GM18870 (cell line): ENCODE data around the gene RNF152.

Experiments used
- ATAC-seq: cut with Tn5 transposase; IDR thresholded peaks from one replicate; pipeline ENCODE4 v1.9.1; 2021; ENCODE audit warnings: moderate library complexity; ENCODE audit not compliant: unreplicated experiment

Gene RNF152

DNA sequence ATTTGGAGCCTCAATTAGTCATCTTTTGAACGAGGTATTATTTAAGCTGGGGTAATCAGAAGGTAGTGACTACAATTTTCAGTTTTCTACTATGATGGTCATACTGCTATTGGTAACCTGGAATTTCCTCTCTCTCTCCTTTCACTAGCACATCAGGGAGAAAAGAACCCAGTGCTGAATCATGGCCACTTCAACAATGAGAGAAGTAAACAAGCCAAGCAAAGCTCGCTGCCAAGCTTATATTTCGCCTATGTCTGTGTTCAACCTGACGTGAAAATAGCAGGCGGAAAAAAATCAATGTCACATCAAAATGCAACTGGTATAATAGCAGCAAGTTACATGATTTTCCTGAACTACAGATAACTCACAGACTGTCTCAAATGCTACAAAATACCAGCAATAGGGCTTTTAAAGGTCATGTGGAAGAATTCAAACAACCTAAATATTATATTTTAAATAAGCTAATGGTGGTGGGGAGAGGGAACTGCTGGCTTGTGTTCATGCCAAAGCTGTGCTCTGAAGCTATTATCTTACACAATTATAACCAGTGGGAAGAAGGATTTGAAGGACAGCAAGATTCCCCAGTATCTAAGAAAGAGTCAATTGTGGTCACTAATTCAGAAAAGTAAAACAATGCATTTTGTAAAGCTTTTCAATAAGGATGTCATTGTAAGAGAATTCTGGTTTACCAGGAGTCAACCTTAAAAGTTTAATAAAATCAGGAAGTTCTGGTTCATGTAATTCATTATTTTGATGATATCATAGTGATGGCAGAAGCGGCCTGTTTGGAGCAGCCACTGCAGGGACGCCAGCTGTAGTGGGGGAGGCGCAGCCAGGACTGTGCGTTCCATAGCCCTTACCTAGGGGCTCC, 38.0 kb downstream of the RNF152 start:
- no peak for ATAC-seq

DNA sequence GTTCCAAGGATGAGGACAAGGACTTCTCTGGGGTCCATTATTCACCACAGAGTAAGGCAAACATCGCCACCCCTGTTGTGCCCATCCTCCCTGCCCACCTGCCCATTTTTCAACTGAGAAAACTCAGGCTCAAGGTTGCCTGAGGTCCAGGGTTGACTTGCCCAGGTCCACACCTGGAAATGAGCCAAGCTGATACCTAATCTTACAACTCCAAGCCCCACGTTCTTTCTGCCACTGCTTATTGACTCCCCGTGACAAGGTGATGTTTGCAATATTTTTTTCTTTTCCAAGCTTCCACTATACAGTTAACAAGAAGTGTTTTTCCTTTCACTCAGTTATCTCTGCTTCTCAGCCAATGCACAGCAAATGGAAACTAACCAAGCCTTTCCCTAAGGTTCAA, 39.0 kb downstream of the RNF152 start:
- ATAC-seq = no peak

GRCh38 chr18:61852496-61852895, 40.3 kb downstream of the RNF152 start:
- ATAC-seq = no peak

- no peak for ATAC-seq
These were observed 40.8 kb downstream of the RNF152 start for GRCh38 chr18:61851940-61852451.

GRCh38 chr18:61851279-61851678, 41.5 kb downstream of the RNF152 start:
- no peak for ATAC-seq

DNA sequence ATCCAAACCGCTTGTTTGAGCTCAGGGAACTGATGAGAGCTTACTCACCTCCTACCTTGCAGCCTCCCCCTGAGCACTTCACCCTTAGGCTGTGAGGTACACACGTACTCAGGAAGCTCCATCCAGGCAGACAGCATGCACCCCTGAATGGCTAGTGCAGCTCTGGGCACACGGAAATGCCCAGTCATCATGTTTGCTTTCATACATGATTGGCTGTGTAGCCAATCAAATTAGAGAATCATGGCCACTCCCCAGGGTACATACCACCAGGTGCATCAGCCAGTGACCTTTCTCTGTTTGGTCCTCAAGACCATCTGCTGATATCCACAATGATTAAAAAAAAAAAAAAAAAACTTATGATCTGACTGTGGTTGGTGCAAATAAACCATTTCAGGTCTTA, 42.1 kb downstream of the RNF152 start:
- no peak for ATAC-seq

DNA sequence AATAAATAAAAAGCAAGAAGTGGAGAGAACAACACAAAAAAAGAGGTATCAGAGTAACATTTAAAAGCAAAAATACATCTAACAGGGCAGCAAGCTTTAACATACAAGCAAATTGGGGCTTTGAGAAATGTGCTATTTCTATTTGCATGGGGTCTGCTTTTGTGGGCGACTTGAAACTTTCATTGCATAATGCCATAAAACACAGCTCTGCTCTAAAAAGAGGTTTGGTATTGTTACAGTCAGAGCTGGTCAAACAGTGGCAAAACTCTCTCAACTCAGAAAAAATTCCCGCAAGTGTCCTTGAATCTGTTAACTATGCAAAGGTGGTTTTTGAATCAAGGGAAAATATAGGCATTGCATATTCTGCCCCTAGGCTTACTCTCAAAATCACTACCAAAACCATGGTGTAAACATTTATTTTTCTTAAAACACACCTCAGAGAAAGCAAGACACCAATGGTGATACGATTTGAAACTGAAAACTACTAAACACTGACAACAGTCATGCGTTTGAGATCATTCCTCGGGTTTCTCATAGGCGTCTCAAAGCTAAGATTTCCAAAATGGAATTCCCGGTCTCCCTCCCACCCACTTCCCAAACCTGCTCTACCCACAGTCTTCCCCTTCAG, 45.5 kb downstream of the RNF152 start:
- peak; percentile 70 for ATAC-seq

GRCh38 chr18:61845197-61845596, 47.6 kb downstream of the RNF152 start:
- ATAC-seq = no peak

GRCh38 chr18:61844726-61845125, 48.1 kb downstream of the RNF152 start:
- ATAC-seq = no peak

DNA sequence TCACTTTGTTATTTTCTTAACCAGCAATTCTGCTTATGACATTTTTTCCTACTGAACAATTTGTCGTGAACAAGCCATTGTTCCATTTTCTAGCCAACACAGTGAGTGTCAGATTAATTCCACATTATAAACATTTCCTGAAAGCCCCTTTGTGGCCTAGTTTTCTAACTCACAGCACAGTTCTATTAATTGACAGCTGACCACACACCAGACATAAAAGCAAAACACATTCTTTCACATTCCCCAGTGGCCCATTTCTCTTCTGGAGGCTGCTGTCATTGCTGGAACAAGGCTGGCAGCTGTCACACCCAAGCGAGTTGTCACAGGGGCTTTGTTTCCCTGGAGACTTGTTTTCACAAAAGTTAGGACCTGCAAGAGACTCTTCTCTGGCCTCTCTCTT, 50.7 kb downstream of the RNF152 start:
- ATAC-seq = no peak

DNA sequence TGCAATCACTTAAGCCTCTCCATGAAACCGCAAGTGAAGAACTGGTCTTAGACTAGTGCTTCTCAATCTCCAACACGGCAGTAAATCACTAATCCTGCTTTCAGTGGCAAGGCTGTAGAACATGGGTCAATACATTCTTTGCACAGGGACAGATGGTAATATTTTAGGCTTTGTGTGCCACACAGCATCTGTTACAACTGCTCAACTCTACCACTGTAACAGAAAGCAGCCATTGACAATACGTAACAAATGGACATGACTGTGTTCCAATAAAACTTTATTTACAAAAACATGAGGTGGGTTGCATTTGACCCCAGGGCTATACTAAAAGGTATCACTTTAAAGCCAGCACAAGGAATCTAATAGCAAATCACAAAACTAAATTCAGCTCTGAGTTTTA, 51.1 kb downstream of the RNF152 start:
- ATAC-seq = no peak

GRCh38 chr18:61840324-61840723, 52.5 kb downstream of the RNF152 start:
- ATAC-seq = no peak

DNA sequence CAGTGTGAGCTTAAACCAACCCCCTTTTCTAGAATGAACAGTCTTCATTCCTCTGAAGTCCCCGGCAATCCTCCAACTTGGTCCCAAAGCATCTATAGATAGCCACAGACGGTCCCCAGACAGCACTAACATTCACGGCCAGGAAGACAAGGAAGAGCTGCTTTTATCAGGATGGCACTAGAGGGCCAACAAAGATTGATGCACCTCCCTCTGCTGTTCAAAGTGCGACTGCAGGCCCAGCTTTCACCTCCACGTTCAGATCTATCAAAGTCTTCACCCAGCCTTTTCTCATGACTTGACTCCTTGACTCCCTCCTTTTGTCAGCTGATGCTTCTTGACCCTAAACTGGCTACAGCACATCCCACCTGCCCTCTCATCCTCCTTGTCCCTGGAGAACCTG, 54.3 kb downstream of the RNF152 start:
- no peak for ATAC-seq

GRCh38 chr18:61833978-61834377, 58.8 kb downstream of the RNF152 start:
- ATAC-seq = no peak

- no peak for ATAC-seq
These were observed 59.4 kb downstream of the RNF152 start for GRCh38 chr18:61833387-61833786.

- no peak for ATAC-seq
These were observed 59.9 kb downstream of the RNF152 start for GRCh38 chr18:61832858-61833257.

GRCh38 chr18:61831071-61831470, 61.7 kb downstream of the RNF152 start:
- ATAC-seq = no peak

- ATAC-seq = no peak
These were observed 63.7 kb downstream of the RNF152 start for GRCh38 chr18:61829108-61829507.

DNA sequence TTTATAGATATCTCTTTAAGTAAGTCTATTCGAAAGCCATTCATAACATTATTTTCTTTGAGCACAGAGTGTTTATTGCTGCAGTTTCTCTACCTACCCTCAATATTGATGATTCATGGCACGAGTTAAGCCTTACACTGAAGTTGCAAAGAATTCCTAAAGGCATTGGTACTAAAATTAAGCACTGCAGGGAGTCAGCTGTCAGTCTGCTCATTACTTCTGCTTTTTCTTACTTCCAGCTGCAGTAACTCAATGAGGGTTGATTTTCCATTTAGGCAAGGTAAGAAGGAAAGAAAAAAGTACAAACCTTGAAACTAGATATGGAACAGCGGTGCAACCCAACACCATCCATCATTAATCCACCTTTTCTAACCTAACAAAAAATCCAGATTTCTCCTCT, 65.2 kb downstream of the RNF152 start:
- no peak for ATAC-seq

DNA sequence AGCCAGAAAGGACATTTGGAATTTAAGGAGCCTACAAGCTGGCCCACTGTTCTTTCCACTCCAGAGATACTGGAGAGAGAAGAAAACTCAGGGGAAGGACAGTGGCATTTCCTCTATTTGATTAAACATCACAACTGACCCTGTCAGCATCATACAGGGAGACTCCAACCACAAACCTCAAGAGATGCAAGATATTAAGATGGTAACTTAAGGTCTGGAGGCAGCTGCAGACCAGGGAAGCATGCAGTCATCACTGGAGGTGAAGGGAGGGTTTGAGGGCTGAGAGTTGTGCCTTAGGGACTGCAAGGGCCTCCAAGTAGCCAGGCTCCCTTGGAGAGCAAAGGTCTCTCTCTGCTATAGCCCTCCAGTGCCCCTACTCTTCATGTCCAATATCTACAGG, 67.4 kb downstream of the RNF152 start:
- no peak for ATAC-seq

GRCh38 chr18:61824733-61825363, 68.0 kb downstream of the RNF152 start:
- ATAC-seq = no peak

DNA sequence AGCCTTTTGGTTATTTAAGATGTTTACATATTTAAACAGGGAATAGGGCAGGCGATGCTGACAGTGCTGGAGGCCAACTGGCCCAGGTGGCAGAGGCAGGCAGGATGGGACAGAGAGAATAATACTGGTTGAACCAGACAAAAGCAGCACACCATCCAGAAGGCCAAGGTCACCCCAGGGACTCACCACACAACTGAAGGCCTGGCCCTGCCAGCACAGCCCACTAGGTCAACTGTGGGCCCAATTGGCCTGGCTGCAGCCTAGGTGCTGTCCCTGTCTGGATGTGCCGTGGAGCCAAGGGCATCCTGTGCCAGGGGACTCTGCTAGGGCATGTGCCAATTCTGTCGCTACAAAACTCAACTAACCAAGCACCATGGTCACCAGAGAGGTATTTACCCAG, 69.2 kb downstream of the RNF152 start:
- no peak for ATAC-seq
